HG02610 (cell line): ENCODE measurements around the gene HOXD4.

Experiments used
- ATAC-seq: cut with Tn5 transposase; IDR thresholded peaks from one replicate; pipeline ENCODE4 v1.9.1; 2021; ENCODE audit warnings: mild to moderate bottlenecking, moderate library complexity; ENCODE audit not compliant: unreplicated experiment

Gene HOXD4

DNA sequence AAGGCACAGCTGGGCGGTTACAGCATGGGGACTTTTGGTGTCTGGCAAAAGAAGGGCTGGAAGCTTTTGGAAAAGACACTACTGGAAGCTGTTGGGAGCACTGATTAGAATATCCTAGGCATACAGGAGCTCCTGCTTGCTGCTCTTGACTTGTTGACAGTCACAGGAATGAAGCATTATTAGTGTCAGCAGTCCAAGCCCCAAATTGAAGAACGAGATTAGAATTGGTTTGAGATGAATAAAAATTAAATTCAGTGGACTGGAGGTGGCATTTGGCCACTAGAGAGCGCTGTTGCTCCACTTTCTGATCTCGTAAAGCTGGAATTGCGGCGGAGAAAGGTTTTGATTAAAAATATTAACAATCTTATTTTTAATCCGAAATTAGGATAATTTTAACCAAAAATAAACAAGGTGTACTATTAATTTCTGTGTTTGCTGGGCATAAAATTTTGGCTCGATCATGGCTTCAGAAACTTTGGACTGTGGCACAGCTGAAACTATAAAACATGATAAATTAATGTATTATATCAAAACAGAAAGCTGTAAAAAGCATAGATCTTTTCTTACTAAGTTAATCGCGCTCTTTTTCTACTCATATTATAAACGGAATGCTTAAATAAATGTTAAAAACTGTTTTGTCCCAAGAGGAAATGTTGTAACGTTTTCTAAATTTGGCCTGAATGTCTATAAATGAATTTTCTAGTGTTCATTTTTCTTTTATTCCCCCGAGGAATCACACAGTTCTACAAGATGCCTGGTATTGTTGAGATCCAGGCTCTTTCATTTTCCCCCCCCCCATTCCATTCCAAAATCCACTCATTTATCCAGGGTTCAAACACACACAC, 24.2 kb upstream of the HOXD4 start:
- ATAC-seq, result no peak

- no peak for ATAC-seq
Observed at GRCh38 chr2:176127774-176128072, 23.6 kb upstream of the HOXD4 start.

- ATAC-seq, result no peak
Observed at GRCh38 chr2:176128172-176128981, 23.0 kb upstream of the HOXD4 start.

DNA sequence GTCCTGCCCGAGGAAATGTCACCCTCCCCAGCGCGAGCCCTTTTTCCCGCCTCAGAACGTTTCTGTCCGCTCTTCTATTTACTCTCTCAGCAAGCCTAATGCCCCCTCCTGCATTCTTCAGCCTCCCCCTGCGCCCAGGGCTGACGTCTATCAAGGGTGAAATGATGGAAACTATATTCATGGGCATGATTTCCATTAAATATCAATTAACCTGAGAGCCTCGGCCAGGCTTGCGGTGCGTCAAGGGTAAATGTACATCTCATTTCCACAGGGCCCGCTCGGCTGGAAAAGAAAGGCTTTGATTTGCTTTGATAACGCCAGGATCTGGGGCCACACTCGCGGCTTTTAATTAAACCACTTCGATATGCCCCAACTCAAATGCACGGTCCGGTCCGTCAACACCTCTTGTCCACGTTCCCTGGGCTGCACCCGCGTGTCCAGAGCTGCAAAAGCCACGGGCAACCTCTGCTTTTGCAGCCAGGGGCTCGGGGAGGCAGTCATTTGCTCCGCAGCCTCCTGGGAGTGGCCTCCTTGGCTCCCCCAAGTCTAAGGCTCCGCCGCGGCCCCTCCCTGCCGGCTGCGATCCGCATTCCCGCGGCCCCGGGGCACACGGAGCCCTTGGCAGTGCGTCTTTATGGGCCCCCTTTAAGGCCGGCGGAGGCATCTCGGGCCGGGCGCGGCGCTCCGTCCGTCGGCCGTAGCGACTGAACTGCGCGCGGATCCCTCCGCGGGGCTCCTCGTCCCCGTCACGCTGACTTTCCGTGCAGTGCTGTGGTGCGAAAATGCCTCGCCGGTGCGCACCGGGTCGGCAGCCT, 22.2 kb upstream of the HOXD4 start, which contains the start of gene HOXD8:
TSS of gene HOXD8 (plus strand) at position 724 of the 815 bp plus-strand sequence. CDS start 662 bp downstream, outside the sequence.
- no peak for ATAC-seq

DNA sequence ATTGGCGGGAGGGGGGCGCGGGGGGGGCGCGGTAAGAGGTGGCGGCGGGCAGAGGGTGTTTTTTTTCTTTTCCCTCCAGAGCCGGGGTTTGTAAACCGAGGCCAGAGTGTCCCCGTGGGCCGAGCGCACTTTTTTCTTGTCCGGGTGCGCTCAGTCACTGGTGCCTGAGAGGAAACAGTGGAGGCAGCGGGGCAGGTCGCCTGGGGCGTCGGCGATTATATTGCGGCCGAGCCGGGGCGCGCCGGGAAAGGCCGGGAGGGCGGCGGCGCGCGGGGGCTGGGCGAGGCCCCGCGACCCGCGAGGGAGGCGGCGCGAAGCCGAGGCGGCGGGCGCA, 21.6 kb upstream of the HOXD4 start:
- ATAC-seq, result no peak

- no peak for ATAC-seq
Observed at GRCh38 chr2:176130147-176130956, 21.0 kb upstream of the HOXD4 start.

- ATAC-seq, result no peak
Observed at GRCh38 chr2:176130957-176131847, 20.1 kb upstream of the HOXD4 start.

DNA sequence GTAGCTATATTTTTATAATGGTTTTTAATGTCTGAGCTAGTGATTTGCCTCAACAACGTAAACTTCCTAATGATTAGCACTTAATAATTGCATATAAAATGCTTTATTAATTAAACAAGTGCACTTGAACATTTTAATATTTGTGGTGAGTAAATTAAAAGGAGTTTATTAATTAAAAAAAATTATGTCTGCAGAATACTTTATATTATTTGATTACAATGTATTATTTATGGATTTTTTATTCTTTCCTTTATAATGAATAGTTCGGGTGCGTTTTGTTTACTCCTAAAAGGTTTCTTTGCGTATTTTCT, 19.5 kb upstream of the HOXD4 start:
- ATAC-seq, result no peak

DNA sequence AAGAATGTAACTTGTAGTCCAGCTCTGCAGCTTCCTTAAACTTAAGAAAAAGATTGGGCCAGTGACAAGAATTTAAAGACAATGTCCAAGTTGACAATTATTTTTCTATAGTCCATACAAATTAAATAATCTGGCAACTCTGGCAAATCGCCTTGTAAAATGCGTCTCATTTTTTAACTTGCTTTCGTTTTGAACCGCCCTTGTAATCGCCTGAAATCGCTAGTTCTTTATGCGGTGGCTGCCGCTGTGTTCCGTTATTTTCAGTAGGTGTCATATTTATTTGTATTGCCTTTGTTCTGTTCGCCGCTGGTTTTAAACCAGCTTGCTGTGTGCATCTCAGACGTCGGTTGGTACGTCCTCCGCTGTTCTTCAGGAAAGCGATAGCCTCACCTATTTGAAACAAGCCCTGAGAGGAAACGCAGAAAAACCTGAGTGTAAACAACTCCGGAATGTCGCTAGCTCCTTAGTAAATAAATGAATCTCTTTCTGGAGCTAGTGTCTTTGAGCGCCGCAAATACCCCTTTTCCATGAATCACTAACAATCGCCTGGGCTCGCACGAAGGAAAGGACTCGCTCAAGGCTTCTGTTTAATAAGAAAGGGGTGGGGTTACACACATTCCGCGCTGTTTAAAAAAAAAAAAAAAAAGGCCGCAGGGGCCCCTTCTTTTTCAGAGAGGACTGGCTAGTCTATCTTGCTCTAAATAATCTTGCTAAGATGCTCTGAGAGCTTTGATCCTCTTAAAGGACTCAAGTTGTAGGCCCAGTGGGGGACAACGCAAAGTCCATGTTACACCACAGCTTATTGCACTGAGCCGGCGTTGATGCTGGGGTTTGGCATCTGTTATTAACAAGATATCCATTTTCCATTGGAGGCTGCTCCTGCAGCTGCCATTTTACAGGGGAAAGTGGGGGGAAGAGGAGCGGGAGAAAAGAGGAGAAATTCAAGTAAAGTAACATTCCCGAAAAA, 18.9 kb upstream of the HOXD4 start:
- ATAC-seq, result no peak

DNA sequence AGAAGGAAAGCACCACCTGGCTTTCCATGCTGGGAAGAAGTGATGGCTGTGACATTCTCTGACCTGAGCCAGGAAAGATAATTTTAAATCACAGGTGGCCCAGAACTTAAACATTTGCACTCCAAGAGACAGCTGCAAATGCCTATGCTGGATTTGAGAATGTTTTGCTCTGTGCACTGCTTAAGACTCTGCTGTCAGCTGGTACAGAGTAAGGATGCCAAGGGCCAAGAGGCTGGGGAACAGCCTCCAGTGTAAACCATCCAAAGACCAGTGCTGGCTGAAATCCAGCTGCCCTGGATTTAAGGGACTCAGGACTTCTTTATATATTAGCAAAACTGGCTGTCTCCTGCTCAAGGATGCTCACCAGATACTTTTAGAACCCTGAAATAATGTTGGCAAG, 18.0 kb upstream of the HOXD4 start:
- ATAC-seq, result no peak

GRCh38 chr2:176134035-176134434, 17.3 kb upstream of the HOXD4 start:
- ATAC-seq, result no peak

DNA sequence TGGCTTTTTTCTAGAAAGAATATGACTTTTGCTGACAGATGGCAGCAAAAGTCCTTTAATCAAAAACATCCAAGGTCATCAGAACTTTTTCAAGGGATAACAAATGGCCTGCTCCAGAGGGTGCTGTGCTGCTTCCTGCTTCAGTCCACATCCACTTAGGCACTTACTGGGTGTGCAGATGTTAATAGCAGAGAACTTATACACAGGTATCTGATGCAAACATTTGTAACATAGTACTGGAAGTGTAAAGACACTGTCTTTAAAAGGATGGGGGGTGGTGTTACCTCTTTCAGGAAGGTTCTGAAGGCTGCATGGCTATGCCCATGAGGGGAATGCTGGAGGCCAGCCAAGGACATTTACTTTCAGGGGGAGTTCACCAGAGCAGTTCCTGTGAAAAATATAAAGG, 16.3 kb upstream of the HOXD4 start:
- no peak for ATAC-seq

GRCh38 chr2:176136374-176137251, 14.7 kb upstream of the HOXD4 start:
- ATAC-seq, result no peak

DNA sequence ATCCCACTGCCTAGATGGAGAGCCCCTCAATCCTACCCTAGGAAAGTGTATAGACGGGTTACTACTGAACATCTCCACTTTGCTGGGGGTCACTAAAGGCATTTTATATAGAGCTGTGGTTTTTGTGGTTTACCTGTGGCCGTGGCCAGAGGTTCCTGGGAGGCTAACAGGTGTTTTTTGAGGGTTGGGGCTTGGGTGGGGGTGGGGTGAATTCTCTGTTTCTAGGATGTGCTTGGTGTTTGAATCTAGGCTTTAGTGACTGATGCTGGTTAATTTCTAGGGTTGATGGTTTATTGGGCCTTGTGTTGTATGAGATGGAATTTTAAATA, 14.1 kb upstream of the HOXD4 start:
- ATAC-seq, result no peak

GRCh38 chr2:176137906-176138305, 13.4 kb upstream of the HOXD4 start:
- ATAC-seq, result no peak

DNA sequence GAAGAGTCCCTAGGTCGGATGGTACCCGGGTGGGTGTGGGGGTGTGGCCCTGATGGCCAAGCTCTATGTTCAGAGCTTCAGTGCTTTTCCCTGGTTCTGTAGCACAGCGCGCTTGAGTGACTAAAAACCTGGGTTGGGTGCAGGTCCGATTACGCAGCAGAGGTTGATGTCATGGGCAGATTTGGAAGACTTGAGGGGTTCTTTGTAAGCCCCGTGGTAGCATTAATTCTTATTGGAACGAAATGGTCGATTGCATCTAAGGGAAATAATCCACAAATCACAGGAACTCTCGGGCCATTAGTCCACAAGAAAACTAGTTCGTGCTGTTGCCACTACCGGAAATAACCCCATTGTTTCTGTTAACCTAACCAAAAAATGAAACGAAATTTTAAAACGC, 12.8 kb upstream of the HOXD4 start:
- no peak for ATAC-seq

DNA sequence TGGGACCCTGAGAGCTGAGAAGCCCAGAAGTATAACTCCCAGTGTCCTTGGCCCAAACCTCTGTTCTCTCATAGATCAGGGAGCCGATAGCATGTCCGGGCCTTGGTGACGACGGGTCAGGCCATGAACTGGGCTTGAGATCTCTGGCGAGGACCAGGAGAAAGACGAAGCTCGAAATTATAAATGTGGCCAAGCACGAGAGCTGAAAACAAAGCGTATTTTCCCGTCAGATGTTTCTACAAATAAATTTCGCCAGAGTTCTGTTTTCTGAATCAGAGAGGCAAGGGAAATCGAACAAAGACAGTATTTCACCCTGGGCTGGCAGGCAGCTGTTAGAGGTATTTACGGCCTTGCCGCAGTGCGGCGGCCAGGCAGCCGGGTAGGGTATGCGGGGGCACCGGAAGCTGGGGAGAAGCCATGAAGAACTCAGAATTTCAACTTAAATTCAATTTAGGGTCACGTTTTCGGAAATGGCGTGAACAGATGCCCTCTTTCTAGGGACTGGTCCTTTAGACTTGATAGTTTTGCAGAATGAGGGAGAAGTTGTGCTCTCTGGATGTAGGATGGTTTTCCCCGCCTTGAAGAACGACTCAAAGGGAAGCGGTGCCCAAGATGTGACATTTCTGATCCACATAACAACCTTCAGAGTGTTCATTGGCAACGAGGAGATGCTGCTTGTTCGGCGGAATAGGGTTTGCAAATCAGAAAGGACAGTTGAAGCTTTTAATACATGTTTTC, 12.3 kb upstream of the HOXD4 start:
- no peak for ATAC-seq
